OCI-LY1 (cell line): ENCODE measurements around the gene FAS.

Experiments
- CTCF ChIP-seq: fragments of 200-600 bp; sonication (generic), shearing (Covaris generic); IDR thresholded peaks from 2 replicates; pipeline ENCODE4 v1.5.1; 2017; ENCODE audit warnings: mild to moderate bottlenecking, antibody characterized with exemption, low read length, moderate library complexity, mixed read lengths
- EZH2 ChIP-seq: fragments of 200-600 bp; sonication (generic), shearing (Covaris generic); IDR thresholded peaks from 2 replicates; pipeline ENCODE4 v1.8.0; 2017; ENCODE audit warnings: borderline replicate concordance, mixed run types, mild to moderate bottlenecking, antibody characterized with exemption, low read length, moderate library complexity, mixed read lengths

- no peak for TF ChIP-seq CTCF
- no peak for TF ChIP-seq EZH2
Measured at GRCh38 chr10:88980247-88980646, 10.4 kb upstream of the FAS start.
